GM10847 (cell line): ENCODE results near the gene IFT22.

Experiments used
- POLR2A ChIP-seq: IDR thresholded peaks from 2 replicates; pipeline ENCODE4 v1.6.1; 2011; ENCODE audit not compliant: insufficient read length; ENCODE audit errors: extremely low read depth

IFT22 gene

DNA sequence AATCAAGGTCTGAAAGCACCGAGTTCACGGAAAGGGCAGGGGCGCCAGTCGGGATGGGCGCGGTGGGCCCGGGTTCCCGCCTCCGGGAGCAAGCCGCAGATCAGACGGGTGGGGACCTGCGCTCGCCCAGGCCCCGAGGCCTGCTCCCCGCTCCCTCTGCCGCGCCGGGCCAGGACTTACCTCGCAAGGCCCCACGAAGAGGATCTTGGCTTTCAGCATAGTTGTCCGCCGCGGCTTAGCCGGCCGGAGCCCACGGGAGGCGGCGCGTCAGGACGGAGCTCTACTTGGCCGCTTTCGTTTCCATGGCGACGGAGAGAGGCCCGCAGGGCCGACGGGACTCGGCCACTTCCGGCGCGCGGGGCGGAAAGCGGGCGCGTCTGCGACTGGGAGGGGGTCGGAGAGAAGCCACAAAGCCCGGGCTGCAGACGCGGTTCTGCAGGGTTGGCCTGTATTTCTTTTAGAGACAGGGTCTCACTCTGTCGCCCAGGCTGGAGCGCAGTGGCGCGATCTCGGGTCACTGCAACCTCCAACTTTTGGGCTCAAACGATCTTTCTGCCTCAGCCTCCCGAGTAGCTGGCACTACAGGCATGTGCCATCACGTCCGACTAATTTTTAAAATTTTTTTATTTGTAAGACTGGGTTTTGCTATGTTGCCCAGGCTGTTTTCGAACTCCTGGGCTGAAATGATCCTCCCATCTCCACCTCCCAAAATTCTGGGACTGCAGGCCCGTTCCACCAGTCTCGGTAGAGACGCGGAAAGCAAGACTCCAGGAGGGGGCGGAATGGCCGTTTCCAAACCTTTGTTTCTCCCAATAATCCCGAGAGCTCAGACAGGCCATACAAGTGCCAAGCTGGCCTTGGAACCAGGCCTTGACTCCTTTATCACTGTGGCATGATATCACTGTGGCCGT lies at the start of gene IFT22:
TSS of gene IFT22 (minus strand) at position 322 of the 911 bp plus-strand sequence. CDS start at position 219, 103 bp downstream.
- peak; percentile 61 for TF ChIP-seq POLR2A

DNA sequence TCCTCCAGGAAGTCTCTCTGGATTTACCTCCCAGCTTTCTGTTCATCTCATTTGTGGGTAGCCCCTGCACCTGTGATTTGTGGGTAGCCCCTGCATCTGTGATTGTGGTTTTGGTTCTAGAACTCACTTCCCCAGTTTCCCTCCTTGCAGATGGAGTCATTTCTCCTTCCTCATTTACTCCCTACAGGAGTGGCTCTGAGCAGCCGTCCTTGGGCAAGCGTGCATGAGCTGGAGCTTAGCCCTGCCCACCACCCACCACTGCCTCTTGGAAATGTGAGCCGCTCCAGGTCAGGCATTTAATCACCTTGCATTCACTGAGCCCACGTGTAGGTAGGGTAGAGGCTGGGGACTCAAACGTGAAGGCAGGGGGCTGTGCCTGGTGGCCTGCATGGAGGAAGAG lies 49.2 kb upstream of the IFT22 start:
- no peak for TF ChIP-seq POLR2A

DNA sequence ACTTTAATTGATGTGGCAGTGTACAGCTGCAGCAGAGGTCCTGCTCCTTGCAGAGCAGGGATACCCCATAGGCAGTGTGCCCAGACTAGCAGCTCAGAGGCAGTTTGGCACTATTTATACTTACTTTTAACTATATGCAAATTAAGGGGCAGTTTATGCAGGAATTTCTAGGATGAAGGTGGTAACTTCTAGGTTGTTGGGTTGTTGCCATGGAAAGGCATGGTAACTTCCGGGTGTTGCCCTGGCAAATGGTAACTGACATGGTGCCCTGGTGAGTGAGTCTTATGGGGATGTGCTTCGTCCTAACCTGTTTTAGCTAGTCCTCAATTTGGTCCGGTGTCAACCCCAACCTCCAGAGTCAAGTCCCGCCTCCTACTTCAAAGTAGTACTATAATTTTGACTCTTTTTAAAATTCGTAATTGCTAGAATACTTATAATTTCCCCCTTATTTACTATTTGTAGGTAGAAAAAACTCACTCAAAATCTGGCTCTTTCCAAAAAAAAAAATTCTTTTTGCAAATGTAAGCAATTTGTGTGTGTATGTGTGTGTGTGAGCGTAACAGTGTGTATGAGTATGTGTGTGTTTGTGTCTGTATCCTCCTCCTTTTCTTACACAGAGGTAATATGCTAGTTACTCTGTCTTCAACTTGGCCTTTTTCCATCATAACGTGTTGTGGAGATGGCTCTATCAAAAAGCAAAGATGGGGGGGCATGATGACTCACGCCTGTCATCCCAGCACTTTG lies 47.0 kb upstream of the IFT22 start:
- TF ChIP-seq POLR2A = no peak

DNA sequence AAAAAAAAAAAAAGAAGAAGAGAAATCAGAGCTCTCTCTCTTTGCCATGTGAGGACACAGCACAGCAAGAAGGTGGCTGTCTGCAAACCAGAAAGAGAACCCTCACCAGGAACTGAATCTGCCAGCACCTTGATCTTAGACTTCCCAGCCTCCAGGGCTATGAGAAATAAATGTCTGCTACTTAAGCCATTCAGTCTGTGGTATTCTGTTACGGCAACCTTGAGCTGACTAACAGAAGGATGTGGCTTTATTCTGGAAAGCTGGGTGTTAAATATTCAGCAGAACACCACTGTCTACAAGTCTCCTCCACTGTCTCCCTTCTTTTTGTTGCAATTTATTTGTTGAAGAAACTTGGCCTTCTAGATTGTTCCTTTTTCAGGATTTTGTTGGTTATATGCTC lies 46.1 kb upstream of the IFT22 start:
- TF ChIP-seq POLR2A = no peak

DNA sequence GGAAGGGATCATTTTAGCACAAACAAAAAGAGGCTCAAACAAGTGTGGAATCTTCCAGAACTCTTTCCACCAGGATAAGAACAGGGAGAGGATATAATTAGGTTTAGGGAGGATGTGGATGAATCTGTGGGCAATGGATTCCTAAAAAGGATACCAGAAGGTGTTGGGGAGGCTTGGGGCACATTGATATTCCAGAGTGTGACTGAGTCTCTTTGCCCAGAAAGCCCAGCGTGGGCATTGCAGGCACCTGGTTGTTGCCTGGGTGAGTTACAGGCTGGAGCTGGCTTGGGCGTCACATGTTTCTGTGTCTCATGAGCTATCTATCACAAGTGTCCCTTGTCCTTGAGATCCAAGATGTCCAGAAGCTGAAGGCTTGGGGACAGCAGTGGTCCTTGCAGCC lies 44.3 kb upstream of the IFT22 start:
- TF ChIP-seq POLR2A = no peak

DNA sequence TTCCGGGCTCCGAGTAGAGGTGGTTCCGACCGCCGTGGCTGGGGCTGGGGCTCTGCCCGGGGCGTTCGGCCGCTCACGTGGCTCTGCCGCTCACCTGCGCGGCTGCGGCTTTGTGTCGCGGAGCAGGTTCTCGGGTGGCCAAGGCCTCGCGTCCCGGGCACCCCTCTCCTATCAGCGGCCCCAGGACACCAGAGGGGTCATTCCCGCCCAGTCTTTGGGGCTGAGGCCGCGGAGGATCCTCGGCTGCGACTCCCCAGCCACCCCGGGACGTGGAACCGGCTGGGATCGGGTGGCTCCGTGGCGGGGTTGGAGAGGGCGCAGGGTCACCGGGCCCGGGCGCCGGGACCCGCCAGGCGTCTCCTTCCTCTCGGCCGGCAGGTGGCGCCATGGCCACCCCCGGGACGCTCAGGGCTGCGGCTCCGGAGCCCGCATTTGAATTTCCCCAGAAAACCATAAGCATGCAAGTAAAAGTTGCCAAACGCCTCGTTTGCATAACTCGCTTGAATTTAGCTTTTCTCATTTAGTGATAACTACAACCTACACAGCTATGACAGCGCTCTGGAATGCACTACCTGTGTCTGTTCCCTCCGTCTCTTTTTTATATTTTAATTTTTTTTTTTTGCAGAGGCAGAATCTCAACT lies 42.2 kb upstream of the IFT22 start:
- TF ChIP-seq POLR2A = no peak

DNA sequence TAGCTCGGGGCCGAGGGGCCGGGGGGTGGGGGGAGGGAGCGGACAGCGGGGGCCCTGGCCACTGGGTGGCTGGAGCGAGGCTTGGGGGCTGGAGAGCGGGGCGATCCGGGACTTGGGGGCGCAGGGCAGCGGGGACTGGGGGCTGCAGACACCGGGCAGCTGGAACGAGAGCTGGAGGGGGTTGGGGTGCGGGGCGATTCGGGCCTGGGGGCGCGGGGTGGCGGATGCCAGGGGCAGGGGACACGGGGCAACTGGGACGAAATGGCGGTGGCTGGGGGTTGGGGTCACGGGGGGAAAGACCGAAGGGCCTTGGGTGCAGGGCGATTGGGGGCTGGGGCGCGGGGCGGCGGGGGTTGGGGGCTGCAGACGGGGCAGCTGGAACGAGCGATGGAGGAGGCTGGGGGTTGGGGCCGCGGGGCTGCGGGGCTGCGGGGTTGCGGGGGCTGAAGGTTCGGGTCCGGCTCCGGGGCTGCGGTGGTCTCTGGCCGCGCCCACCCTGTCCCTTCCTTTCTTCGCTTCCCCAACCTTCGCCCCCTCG lies 41.7 kb upstream of the IFT22 start:
- no peak for TF ChIP-seq POLR2A

DNA sequence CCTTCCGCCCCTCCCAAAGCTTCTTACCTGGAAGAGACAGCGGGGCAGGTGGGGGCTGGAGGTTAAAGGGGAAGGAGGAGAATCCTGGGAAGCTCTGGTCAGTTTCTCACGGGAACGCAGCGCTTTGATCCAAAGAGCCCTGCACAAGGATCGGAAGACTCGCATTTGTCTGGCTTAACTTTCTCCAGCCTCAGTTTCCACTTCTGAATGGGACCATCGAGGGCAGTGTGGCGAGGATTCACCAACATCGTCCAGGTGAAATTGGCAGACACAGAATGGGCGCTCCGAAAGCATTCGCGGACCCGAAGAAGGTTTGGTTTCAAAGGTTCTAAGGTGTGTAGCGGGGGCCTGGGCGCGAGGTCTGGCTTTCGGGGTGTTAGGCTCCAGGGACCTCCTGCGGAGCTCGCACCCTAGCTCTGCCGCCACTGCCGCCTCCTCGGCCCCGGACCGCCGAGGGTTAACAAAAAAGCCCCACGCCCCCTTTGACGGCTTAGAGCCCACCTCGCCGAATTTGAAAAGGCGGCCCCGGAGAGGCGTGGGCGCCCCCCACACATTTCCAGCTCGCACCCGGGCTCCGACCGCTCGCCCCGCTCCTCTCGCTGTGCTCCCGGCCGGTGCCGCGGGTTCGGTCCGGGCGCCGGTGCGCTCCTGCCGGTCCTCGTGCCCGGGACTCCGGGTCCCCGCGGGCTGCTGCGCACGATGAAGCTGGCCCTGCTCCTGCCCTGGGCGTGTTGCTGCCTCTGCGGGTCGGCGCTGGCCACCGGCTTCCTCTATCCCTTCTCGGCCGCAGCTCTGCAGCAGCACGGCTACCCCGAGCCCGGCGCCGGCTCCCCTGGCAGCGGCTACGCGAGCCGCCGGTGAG lies 41.0 kb upstream of the IFT22 start, which contains the start of gene COL26A1:
TSS of gene COL26A1 (plus strand) at position 542 of the 862 bp plus-strand sequence. CDS start at position 700, 158 bp downstream.
- no peak for TF ChIP-seq POLR2A

DNA sequence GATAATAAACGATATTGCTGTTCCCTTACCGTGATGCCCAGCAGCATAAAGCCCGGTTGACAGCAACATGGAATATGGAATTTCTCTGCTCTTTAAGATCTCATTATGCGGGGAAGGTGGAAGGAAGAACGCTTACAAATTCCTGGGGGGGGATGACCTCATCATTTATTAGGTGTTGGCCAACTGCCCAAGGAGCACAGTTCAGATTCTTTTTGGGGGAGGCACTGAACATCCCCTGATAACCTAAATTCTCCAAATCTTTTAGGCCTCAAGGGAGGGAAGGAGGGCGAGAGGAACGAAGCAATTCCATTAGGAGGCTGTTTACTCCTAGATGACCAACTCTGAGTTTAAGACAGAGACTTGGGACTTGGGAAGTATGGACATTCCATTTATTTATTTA lies 35.8 kb upstream of the IFT22 start:
- no peak for TF ChIP-seq POLR2A

DNA sequence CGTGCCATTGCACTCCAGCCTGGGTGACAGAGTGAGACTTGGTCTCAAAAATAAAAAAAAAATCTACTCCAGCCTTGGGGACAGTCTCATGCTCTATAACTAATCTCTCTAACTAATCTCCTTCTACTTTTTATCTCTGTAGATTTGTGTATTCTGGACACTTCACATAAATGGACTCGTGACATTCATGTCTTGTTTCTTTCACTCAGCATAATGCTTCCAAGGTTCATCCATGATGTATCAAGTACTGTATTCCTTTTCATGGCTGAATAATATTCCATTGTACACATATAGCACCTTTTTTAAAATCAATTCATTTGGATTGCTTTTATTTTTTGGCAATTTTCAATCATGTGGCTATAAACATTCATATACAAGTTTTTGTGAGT lies 31.3 kb upstream of the IFT22 start:
- no peak for TF ChIP-seq POLR2A

DNA sequence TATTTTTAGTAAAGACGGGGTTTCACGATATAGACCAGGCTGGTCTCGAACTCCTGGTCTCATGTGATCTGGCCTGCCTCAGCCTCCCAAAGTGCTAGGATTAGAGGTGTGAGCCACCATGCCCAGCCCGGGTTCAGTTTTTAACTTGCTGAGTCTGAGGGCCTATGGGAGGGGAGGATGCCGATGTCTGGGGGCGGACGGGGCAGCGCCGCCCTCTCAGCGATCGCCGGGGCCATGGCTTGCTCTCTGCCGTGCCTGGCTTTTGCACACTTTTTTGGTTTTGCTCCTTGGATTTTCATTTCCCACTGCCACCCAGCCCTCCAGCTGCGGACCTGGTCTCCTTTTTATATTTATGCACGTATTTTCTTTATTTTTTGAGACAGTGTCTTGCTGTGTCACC lies 25.9 kb upstream of the IFT22 start:
- TF ChIP-seq POLR2A = no peak

DNA sequence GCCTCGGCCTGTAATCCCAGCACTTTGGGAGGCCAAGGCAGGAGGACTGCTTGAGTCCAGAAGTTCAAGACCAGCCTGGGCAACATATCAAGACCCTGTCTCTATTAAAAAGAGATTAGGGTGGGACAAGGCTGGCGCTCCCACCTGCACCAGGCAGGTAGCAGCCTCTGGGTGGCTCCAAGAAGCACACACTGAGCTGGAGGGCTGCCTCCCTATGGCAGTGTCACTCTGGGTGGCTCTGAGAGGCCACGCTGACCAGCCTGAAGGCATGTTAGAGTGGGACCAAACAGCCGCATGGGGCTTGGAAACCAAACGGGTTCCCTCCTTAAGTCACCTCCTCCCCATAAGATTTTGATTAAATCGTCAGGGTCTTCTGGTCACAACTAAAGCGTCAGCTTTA lies 21.3 kb upstream of the IFT22 start:
- TF ChIP-seq POLR2A = no peak

DNA sequence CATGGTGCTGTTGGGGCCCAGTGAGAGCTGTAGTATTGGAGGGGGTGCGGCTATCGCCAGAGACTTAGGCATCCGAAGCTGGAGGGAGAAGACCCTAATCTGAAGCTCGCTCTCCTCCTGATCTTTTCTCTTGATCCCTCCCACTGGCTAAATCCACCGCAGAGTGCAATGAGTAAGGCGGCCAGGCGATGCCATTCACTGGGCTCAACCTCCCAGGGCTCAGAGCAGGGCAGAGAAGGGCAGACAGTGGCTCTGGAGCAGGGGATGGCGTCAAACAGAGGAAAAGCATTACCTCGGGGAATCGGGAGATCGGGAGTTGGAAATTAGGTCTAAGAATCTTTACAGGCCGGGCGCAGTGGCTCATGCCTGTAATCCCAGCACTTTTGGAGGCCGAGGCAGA lies 18.8 kb upstream of the IFT22 start:
- TF ChIP-seq POLR2A = no peak

DNA sequence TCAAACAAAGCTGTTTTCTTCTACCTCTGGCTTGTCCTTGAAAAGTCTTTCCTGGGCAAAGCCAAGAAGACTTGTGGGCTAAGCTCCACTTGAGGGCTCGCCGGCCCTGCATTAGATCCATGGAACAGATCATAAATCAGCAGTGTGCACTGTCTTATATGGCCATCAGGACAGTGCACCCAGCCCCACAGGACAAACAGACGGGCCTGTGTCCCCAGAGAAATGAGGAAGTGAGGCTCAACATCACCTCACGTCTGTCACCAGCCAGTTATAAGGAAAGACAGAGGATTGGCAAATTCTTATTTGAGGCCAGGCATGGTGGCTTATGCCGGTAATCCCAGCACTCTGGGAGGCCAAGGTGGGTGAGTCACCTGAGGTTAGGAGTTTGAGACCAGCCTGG lies 12.3 kb upstream of the IFT22 start:
- no peak for TF ChIP-seq POLR2A
